Activated T-helper 17 cell treated with anti-CD3 and anti-CD28 coated beads, Interleukin-2, amount 50 U/mL, for 72 hours (primary cell): ENCODE data around the gene CELSR1. TPM values are rescaled to one million over a fixed set of nuclear protein-coding genes. Genes with fewer than 3 reads are reported as not detected.
A peak's percentile ranks its signal among the peaks of the same experiment; 100 is the strongest.

Experiments
- ATAC-seq: fragments of 150-1000 bp; cut with Tn5 transposase; replicated peaks from 2 replicates; pipeline ENCODE4 v1.10.0; 2021; ENCODE audit warnings: mild to moderate bottlenecking, moderate library complexity
- H3K27ac Mint-ChIP-seq: one replicate; pipeline ENCODE4 v1.8.0; 2022; ENCODE audit warnings: mixed read lengths
- H3K27me3 Mint-ChIP-seq: one replicate; pipeline ENCODE4 v1.8.0; 2022; ENCODE audit warnings: mixed read lengths
- H3K36me3 Mint-ChIP-seq: one replicate; pipeline ENCODE4 v1.8.0; 2022; ENCODE audit warnings: low read depth, mild to moderate bottlenecking, mixed read lengths
- H3K4me1 Mint-ChIP-seq: one replicate; pipeline ENCODE4 v1.8.0; 2022; ENCODE audit warnings: mixed read lengths
- H3K4me3 Mint-ChIP-seq: one replicate; pipeline ENCODE4 v1.8.0; 2022; ENCODE audit warnings: mild to moderate bottlenecking, mixed read lengths
- H3K9me3 Mint-ChIP-seq: one replicate; pipeline ENCODE4 v1.8.0; 2022; ENCODE audit warnings: mixed read lengths
- total RNA-seq, 2 donors: library from RNA; stranded (reverse); gene quantifications; one replicate each; pipeline ENCODE4 v1.2.3, GENCODE V29; 2022

The CELSR1 gene
- total RNA-seq, 2 donors from 2014 or later, result 0.32 to 0.48 TPM

DNA sequence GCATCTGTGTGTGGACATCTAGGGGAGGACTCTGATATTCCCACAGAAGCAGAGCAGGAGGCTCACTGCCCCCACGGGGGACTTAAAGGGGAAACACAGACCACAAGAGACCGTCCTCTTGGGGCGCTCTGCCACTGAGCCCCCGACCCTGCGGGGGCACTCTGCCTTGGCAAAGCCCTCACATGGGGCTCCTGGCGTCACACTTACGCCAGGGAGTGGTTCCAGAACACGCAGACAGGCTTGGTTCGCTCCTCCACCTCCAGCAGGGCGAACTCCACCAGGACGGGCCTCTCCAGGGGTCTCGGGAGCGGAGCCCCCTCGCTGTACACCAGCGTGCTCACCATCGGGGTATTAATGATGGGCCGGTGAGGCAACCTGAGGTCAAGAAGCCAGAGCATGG, 156.8 kb downstream of the CELSR1 start:
- ATAC-seq, result no peak
- no peaks in the 10 kb centered on the region for H3K4me1 Mint-ChIP-seq
- no peaks in the 10 kb centered on the region for H3K27me3 Mint-ChIP-seq
- no peak overlapping the region for H3K4me3 Mint-ChIP-seq
- H3K9me3 Mint-ChIP-seq, result peaks cover 4% of the 10 kb centered on the region
- no peak overlapping the region for H3K27ac Mint-ChIP-seq
- H3K36me3 Mint-ChIP-seq, result no peaks in the 10 kb centered on the region

DNA sequence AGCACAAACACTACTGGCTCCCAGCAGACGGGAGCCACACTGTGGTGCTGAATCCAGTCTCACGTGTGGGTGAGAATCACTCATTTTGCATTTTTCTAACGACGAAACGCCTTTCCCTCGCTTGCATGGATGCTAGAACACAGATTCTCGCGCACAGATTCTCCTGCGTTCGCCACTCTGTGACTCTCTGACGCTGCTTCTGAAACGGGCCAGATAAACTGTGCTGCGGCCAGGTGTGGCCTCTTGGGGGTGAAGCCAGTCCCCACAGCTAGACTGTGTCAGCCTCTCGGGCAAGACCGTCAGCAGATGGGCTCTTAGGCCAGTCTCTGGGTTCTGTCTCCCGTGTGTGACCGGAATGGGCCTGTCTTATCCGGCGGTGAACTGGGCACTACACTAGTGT, 157.4 kb downstream of the CELSR1 start:
- H3K27ac Mint-ChIP-seq, result no peak overlapping the region

DNA sequence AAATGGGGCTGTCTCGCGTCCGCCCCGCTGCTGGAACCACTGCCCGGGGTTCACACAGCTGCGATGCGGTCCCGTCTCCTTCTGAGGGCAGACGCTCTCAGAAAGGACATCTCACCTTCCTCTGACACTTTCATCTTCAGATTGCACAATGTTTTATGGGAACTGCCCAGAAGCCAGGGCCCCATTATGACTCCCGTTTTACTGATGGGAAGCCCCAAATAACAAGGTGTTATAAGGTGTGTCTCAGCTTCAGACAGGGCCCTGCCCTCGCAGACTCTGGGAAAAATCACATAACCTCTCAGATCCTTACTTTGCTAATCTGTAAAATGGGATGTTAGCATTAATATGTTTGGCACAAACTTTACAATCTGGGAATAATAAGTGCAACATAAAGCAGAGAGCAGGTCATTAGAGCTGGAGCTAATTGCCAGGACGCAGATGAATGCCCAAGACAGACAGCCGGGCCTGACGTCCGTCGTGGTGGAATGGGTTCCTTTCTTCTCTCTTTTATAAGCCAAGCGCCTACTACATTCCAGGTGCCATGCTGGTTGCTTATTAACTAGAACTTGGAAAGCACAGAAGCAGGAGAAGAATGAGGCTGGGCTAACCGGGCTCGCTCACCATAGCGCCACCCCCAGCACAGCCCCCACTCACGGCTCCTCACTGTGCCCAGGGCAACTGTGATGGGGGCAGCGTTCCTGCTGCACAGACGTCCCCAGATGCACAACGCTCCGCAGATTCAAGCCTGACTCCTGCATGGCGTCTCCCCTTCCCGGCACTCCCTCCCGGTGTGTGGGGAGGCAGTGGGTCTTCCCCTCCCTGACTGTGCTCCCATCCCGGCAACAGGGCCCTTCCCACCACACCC, 158.1 kb downstream of the CELSR1 start:
- Mint-ChIP-seq H3K4me3 (no peak overlapping the region), H3K36me3 (no peaks in the 10 kb centered on the region), H3K4me1 (no peaks in the 10 kb centered on the region), H3K27ac (no peak overlapping the region), H3K9me3 (peaks cover 4% of the 10 kb centered on the region), H3K27me3 (no peaks in the 10 kb centered on the region)
- no peak for ATAC-seq

More for the DNA sequence above, 157.4 kb downstream of the CELSR1 start:
- ATAC-seq, result no peak
- Mint-ChIP-seq H3K4me1 (no peaks in the 10 kb centered on the region), H3K36me3 (no peaks in the 10 kb centered on the region), H3K4me3 (no peak overlapping the region), H3K27me3 (no peaks in the 10 kb centered on the region), H3K9me3 (peaks cover 4% of the 10 kb centered on the region)

DNA sequence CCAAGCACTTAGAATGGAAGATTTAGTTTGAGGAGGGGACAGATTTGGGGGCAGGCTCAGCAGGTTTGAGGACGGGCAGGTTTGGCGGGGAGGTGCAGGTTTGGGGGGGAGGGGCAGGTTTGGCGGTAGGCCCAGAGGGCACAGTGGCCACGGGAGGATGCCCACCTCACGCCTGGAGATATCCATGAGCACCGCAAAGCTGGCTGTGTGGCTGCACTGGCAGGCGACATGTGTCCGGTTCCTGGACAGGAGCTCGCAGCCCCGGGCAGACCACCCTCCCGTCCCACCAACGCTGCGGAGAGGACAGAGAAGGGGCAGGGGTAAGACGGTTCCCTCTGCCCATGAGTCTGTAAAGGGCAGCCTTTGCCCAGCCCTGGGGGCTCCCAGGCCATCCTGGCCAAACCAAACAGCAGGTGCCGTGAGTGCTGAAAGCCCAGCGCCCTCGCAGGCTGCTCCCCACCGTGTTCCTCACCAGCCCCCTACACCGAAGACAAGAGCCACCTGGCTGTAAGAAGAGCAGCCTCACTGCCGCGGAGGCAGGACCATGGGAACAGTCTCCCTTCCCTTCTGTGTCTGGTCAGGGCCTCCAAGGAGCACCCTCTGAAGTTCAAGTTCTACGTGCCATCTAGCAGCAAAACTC, 158.9 kb downstream of the CELSR1 start:
- Mint-ChIP-seq H3K4me3 (no peak overlapping the region), H3K27me3 (no peaks in the 10 kb centered on the region), H3K36me3 (no peaks in the 10 kb centered on the region), H3K4me1 (no peaks in the 10 kb centered on the region), H3K27ac (no peak overlapping the region), H3K9me3 (peaks cover 4% of the 10 kb centered on the region)
- no peak for ATAC-seq

DNA sequence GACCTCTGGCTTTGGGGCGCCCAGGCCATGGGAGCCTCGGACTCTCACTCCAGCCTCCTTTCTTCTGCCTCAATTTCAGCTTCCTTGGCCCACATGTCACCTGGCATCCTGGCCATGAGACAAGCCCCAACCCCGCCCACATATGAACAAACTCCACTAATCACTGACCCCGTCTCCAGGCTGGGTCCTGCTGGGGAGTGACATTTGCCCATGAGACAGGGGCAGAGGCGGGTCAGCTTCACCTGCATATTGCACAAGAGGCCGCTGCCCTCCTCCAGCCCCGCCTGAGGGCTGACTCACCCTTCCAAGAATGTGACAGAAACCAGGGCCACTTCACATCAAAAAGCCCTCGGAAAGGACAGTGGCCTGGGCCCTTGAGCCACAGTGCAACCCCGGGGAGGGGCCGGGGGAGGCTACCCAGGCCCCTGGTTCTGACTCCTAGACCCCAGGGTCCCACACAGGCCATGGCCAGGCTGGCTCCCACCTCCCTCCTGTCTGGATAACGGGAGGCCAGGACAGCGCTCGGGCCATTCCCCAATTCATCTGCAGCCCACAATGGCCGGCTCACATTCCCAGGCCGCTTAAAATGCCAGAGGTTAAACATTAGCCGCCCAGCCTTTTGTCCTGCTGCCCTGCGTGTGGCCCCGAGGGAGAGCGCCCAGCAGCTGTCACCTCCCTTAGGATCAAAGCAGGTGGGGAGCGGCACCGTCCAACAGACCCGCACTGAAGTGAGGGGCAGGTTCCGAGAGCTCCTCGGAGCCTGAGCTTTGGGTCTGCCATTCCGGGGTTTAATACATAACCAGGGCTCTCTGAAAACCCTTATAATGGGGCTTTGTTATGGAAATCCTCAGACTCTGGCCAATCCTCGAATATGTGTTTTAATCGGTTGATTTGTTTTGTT, 159.6 kb downstream of the CELSR1 start:
- Mint-ChIP-seq H3K36me3 (no peaks in the 10 kb centered on the region), H3K4me1 (no peaks in the 10 kb centered on the region), H3K9me3 (peaks cover 4% of the 10 kb centered on the region), H3K27me3 (no peaks in the 10 kb centered on the region), H3K27ac (no peak overlapping the region), H3K4me3 (no peak overlapping the region)
- no peak for ATAC-seq

DNA sequence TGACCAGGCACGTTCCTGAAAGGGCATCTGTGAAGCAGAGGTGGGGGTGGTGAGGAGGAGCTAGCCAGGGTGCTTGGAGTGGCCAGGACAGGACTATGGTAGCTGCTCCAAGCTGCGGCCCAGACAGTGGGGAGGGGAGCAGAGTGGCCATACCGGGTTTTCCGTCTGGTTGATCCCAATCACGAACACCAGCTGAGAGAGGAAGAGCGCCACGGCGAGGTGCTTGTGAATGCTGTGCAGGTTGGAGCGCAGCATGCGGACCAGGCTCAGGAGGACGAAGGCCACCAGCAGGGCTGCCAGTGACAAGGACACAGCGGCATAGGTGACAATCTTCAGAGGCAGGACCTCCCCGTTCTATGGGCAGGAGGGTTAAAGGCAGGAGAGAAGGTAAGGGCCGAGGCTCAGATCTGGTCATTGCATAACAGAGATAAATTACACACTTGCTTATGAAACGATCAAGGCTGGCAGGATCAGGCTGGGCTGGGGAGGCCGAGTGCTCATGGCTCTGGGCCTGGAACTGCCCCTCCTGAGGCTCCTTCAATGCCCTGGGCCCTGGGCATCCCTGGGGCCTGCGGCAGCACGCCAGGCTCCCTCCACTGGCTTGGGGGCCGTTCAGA, 160.4 kb downstream of the CELSR1 start:
- Mint-ChIP-seq H3K4me1 (peaks cover under 1% of the 10 kb centered on the region), H3K4me3 (no peak overlapping the region), H3K36me3 (no peaks in the 10 kb centered on the region), H3K9me3 (peaks cover 4% of the 10 kb centered on the region), H3K27me3 (no peaks in the 10 kb centered on the region), H3K27ac (no peak overlapping the region)
- no peak for ATAC-seq

DNA sequence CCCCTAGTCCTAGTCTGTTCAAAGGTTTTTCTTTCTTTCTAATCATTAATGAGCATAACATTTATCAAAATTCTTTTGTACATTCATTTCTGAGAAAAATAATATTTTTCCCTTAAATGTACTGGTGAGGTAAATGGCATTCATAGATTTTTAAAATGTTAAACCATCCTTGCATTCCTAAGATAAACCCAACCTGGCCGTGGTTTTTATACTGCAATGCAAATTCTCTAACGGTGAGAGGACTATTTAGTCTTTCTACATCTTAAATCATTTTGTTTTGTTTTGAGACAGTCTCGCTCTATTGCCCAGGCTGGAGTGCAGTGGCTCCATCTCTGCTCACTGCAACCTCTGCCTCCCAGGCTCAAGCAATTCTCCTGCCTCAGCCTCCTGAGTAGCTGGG, 161.3 kb downstream of the CELSR1 start:
- Mint-ChIP-seq H3K36me3 (no peaks in the 10 kb centered on the region), H3K4me3 (no peak overlapping the region), H3K27me3 (no peaks in the 10 kb centered on the region), H3K27ac (no peak overlapping the region), H3K9me3 (peaks cover 4% of the 10 kb centered on the region), H3K4me1 (peaks cover 10% of the 10 kb centered on the region)
- ATAC-seq, result no peak

DNA sequence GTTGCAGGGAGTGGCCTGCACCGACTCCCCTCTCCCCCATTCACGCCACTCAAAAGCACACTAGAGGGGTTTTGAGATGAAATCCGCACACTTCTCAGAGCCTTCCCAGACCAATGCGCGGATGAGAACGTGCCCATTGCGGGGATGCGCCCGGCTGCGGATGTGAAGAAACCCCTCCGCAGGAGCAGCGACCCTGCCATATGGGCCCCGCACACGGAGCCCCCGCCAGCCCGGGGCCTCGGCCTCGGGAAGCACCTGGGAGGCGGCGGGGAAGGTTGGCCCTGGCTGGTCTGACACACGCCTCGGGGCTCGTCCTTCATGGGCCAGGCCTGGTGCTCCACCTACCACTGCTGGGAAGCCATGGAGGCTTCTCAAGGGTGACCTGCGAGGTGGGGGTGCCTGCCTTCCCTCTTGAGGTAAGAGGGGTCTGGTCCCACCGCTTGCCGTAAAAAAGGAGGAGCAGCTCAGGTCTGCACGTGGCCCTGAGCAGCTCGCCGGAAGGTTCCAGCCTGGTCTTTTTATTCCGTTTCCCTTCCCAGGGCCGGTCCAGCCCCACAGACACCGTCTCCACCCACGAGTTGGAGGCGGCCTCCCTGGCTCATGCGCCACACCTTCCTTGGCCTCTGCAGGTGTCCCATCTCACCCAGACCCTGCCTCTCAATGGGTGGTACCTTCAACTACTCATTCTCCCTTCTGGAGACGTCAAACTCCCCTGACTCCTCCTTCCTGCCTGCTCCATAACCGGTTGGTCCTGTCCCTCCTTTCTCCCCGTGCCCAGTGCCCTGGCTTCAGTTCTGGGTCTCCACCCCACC, 162.6 kb downstream of the CELSR1 start:
- ATAC-seq, result no peak
- Mint-ChIP-seq H3K27me3 (no peaks in the 10 kb centered on the region), H3K9me3 (peaks cover 4% of the 10 kb centered on the region), H3K4me3 (peak overlapping the region; percentile 56), H3K4me1 (peaks cover 16% of the 10 kb centered on the region), H3K36me3 (no peaks in the 10 kb centered on the region), H3K27ac (no peak overlapping the region)

DNA sequence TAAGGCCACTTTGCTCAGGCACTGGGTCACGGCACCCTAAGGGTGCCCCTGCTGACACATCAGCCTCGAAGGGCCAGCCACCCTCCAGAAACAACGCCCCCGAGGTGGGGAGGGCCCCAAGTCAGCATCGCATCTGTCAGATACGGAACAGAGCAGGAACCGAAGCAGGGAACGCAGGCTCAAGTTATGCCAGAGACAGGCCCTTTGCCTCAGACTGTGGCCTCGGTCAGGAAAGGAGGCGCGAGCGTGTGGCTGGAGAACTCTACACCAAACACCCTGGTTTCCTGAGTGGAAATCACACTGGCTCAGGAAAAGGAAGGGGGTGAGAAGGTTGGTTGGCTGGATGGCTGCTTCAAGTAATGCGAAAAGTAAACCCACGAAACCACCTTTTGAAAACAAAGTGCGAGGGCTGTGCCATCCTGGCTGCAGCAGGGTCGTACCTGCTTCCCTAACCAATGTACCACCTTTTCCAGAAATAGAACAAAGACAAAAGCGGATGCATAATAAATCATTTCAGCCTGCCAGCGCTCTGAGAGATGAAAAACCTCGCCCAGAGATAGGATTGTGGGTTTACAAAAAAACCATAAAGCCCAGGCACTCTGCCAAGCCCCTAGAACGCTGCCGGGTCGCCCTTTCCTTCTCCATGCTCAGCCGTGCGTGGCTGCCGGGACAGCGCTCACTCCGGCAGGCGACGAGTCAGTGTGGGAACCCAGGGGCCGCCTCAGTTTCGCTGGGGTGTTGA, 163.3 kb downstream of the CELSR1 start:
- H3K27me3 Mint-ChIP-seq, result no peaks in the 10 kb centered on the region
- H3K9me3 Mint-ChIP-seq, result peaks cover 4% of the 10 kb centered on the region
- H3K4me3 Mint-ChIP-seq, result peak overlapping the region; percentile 56
- no peak for ATAC-seq
- no peaks in the 10 kb centered on the region for H3K36me3 Mint-ChIP-seq
- H3K4me1 Mint-ChIP-seq, result peaks cover 16% of the 10 kb centered on the region
- H3K27ac Mint-ChIP-seq, result no peak overlapping the region

DNA sequence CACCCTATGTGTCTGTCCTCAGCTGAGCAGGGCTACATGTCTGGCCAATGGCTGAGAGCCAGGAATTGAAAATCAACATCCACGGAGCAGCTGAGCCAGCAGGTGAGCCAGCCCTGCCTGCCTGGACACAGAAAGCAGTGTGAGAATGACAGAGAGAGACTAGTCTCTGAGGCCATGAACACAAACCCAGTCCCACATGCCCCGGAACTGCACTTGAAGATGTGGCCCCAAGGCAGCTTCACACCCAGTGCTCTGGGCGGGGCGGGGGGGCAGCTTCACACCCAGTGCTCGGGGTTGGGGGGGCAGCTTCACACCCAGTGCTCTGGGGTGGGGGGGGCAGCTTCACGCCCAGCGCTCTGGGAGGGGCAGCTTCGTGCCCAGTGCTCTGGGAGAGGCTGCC, 164.3 kb downstream of the CELSR1 start:
- Mint-ChIP-seq H3K36me3 (no peaks in the 10 kb centered on the region), H3K9me3 (peaks cover 4% of the 10 kb centered on the region), H3K4me3 (no peak overlapping the region), H3K4me1 (peaks cover 16% of the 10 kb centered on the region), H3K27ac (no peak overlapping the region), H3K27me3 (no peaks in the 10 kb centered on the region)
- no peak for ATAC-seq

DNA sequence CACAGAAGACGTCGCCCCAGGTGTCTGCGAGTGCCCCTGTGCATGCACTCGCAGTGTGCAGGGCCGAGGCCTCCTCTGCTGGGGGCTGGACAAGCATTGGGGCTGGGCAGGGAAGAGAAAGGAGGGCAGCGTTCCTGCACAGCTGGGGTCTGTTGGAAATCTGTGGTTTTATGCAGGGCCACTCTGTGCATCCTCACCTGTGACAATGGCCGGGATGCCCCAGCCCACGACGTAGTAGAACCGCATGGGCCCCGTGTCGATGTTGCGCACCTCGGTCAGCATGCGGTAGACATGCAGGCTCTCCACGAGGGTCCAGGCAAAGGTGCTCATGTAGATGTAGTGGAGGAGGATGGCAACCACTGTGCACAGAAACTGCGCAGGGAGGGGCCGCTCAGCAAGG, 164.7 kb downstream of the CELSR1 start:
- H3K9me3 Mint-ChIP-seq, result peaks cover 4% of the 10 kb centered on the region
- no peaks in the 10 kb centered on the region for H3K36me3 Mint-ChIP-seq
- no peaks in the 10 kb centered on the region for H3K27me3 Mint-ChIP-seq
- no peak overlapping the region for H3K4me3 Mint-ChIP-seq
- no peak overlapping the region for H3K27ac Mint-ChIP-seq
- no peak for ATAC-seq
- H3K4me1 Mint-ChIP-seq, result peaks cover 18% of the 10 kb centered on the region

DNA sequence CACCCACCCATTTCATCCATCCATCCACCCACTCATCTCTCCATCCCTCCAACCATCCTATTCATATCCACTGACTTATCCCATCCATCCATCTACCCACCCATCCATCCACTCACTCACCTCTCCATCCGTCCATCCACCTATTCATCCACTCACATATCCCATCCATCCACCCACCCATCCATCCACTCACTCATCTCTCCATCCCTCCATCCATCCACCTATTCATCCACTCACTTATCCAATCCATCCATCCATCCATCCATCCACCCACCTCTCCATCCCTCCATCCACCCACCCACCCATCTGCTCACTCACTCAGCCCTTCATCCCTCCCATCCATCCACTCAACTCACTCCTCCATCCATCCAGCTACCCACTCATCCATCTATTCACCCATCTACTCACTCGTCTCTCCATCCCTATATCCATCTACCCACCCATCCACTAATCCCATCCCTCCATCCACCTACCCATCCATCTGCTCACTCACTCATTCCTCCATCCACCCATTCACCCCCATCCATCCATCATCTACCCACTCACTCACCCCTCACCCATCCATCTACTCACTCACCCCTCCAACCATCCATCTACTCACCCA, 165.7 kb downstream of the CELSR1 start:
- H3K9me3 Mint-ChIP-seq, result peaks cover 4% of the 10 kb centered on the region
- H3K4me3 Mint-ChIP-seq, result no peak overlapping the region
- no peak for ATAC-seq
- H3K36me3 Mint-ChIP-seq, result no peaks in the 10 kb centered on the region
- no peaks in the 10 kb centered on the region for H3K27me3 Mint-ChIP-seq
- H3K4me1 Mint-ChIP-seq, result peaks cover 20% of the 10 kb centered on the region
- no peak overlapping the region for H3K27ac Mint-ChIP-seq
